GM12892 (cell line): Measurements from ENCODE around the gene KLHL4.

Source experiments
- POLR2A ChIP-seq: IDR thresholded peaks from 2 replicates; pipeline ENCODE4 v1.6.1; 2011; ENCODE audit warnings: low read depth, low read length, control low read depth
- POLR2AphosphoS5 ChIP-seq: IDR thresholded peaks from 2 replicates; pipeline ENCODE4 v1.6.1; 2011; ENCODE audit warnings: low read depth, low read length, control low read depth
- TAF1 ChIP-seq: IDR thresholded peaks from 2 replicates; pipeline ENCODE4 v1.6.1; 2011; ENCODE audit warnings: low read depth, mild to moderate bottlenecking, control low read depth, low read length, borderline replicate concordance

DNA sequence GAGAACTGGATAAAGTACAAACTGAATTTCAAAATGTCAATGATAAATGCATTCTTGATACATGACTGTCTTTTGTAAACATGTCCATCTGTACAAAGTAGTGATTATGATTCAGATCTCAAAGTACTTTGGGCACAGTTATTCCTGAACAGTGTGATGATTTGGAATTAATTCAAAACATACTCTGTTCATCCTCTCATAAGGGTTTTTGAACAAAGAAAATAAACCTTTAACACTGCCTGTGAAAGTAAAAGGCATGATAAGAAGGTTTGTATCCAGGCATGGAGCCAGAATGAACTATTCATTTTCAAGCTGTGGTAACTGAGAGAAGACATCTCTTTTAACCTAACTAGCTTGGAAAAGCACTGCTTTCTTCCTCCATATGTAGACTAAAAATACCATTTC is 883 bp upstream of the KLHL4 start:
- TF ChIP-seq POLR2A = no peak
- TF ChIP-seq POLR2AphosphoS5 = no peak
- TF ChIP-seq TAF1 = no peak
